ENCODE results near the gene OVAAL. TPM values are rescaled to one million over a fixed set of nuclear protein-coding genes. Genes with fewer than 3 reads are reported as not detected.

The OVAAL gene
- total and polyA plus RNA-seq, 2 donors (not counting 1 experiment from before 2014, with no cell fraction given) = not detected

DNA sequence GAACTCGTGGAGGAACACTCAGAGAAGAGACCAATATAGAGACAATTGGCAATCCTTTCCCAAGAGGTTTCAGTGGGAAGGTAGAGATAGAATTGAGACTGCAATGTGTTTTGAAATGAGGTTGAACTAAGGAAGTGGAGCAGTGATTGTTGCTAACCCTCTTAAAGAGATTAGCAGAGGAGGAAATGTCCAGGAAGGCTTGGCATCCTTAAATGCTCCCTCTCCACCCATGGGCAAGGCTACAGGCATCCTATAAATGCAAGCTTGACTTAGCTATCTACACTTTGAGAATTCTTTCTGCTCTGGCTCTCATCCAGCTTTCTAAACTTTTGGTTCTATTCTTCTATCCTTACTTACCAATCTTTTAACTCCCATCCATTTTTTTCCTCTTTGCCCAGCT, 42.7 kb downstream of the OVAAL start:
- WGBS (ENCODE audit: insufficient coverage) = 89% methylated on average over 1 of the region's 1 CpG
- TF ChIP-seq EZH2 (IDR thresholded peaks at IDR 0.05; ENCODE audit: borderline replicate concordance, insufficient read depth, low read depth, low read length, poor library complexity, severe bottlenecking) = no peak
- TF ChIP-seq, protein P1, sequence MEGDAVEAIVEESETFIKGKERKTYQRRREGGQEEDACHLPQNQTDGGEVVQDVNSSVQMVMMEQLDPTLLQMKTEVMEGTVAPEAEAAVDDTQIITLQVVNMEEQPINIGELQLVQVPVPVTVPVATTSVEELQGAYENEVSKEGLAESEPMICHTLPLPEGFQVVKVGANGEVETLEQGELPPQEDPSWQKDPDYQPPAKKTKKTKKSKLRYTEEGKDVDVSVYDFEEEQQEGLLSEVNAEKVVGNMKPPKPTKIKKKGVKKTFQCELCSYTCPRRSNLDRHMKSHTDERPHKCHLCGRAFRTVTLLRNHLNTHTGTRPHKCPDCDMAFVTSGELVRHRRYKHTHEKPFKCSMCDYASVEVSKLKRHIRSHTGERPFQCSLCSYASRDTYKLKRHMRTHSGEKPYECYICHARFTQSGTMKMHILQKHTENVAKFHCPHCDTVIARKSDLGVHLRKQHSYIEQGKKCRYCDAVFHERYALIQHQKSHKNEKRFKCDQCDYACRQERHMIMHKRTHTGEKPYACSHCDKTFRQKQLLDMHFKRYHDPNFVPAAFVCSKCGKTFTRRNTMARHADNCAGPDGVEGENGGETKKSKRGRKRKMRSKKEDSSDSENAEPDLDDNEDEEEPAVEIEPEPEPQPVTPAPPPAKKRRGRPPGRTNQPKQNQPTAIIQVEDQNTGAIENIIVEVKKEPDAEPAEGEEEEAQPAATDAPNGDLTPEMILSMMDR (IDR thresholded peaks at IDR 0.05) = no peak
- H3K9ac ChIP-seq (ENCODE audit: low read length) = no peak overlapping the region
- no peaks in the 10 kb centered on the region for H3K27me3 ChIP-seq (replicated peaks in 1 of 4; ENCODE audit: control extremely low read depth in 1 of 4, control insufficient read depth in 3 of 4, insufficient read depth in 4 of 4, low read length in 3 of 4)
- no peak overlapping the region for H3K4me2 ChIP-seq (replicated peaks; ENCODE audit: low read depth, low read length, poor library complexity, severe bottlenecking)
- H3K4me1 Mint-ChIP-seq = no peaks in the 10 kb centered on the region
- no peak for DNase-seq
- no peak overlapping the region for H3K27ac Mint-ChIP-seq
- CTCF ChIA-PET = no interaction called here
- H3K4me3 Mint-ChIP-seq = no peak overlapping the region
- no peak overlapping the region for H2AFZ ChIP-seq (ENCODE audit: insufficient read depth, low read depth, low read length, poor library complexity, severe bottlenecking)
- H3K9me3 ChIP-seq (ENCODE audit: control extremely low read depth in 1 of 3, control insufficient read depth in 2 of 3, insufficient read depth in 1 of 3, low read length in 2 of 3) = no peaks in the 10 kb centered on the region
- no peak overlapping the region for H3K27ac ChIP-seq (ENCODE audit: low read length in 2 of 2)
- peaks cover 8% of the 10 kb centered on the region for H3K27me3 Mint-ChIP-seq
- H3K79me2 ChIP-seq (ENCODE audit: control insufficient read depth, insufficient read depth, low read length) = no peaks in the 10 kb centered on the region
- POLR2A ChIA-PET = no interaction called here
- H3K4me3 ChIP-seq (ENCODE audit: control extremely low read depth in 1 of 5, extremely low read depth in 1 of 5, insufficient read depth in 1 of 5, low read depth in 2 of 5, low read length in 4 of 5) = no peak overlapping the region
- no peaks in the 10 kb centered on the region for H3K36me3 ChIP-seq (replicated peaks in 1 of 2; ENCODE audit: control extremely low read depth in 1 of 2, control insufficient read depth in 1 of 2, extremely low read depth in 1 of 2, insufficient read depth in 2 of 2, low read length in 1 of 2)
- no peaks in the 10 kb centered on the region for H3K9me3 Mint-ChIP-seq (ENCODE audit: insufficient read depth)
- ATAC-seq (ENCODE audit: low read depth) = no peak
- H4K20me1 ChIP-seq (ENCODE audit: control insufficient read depth, insufficient read depth, low read length, poor library complexity, severe bottlenecking) = no peaks in the 10 kb centered on the region
- intact Hi-C loops (cut with micrococcal nuclease) = no loop called here
- H3K4me1 ChIP-seq (ENCODE audit: control insufficient read depth in 2 of 2, insufficient read depth in 2 of 2, low read length in 2 of 2) = no peaks in the 10 kb centered on the region

DNA sequence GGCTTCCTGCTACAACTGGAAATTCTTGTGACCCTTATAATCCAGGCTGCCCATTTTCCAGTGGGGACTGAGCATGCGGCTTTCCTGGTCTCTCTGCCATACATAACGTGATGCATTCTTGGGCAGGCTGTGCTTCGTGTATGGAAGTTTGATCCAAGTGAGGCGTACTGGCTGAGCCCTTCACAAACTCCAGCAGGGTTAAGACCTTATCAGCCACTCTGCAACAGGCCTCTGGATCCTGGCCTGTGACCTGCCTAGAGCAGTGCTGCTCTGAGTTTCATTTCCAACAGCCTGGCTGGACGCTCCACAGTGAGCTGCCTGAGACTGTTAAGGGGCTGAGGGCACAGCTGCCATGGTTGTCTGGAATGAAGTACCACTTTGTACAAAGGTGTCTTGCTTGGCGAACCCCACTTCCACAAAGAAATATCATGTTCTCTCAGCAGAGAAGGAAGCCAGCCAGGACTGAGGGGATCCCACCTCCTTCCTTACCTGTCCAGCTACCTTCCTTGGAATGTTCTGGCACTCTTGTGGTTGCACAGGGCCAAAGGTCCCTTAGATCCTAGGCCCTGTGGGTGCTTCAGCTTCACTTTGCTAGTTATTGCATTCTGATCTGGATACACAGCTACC, 44.6 kb downstream of the OVAAL start:
- ATAC-seq (ENCODE audit: low read depth) (no peak), DNase-seq (no peak)
- Mint-ChIP-seq H3K4me3 (no peak overlapping the region), H3K27me3 (peaks cover 3% of the 10 kb centered on the region), H3K9me3 (ENCODE audit: insufficient read depth) (no peaks in the 10 kb centered on the region), H3K4me1 (no peaks in the 10 kb centered on the region), H3K27ac (no peak overlapping the region)
- H3K9me3 ChIP-seq (ENCODE audit: control extremely low read depth in 1 of 3, control insufficient read depth in 2 of 3, insufficient read depth in 1 of 3, low read length in 2 of 3) = no peaks in the 10 kb centered on the region
- H3K27me3 ChIP-seq (replicated peaks in 1 of 4; ENCODE audit: control extremely low read depth in 1 of 4, control insufficient read depth in 3 of 4, insufficient read depth in 4 of 4, low read length in 3 of 4) = no peaks in the 10 kb centered on the region
- H4K20me1 ChIP-seq (ENCODE audit: control insufficient read depth, insufficient read depth, low read length, poor library complexity, severe bottlenecking) = no peaks in the 10 kb centered on the region
- ChIA-PET CTCF (no interaction called here), POLR2A (no interaction called here)
- H3K9ac ChIP-seq (ENCODE audit: low read length) = no peak overlapping the region
- H3K4me2 ChIP-seq (replicated peaks; ENCODE audit: low read depth, low read length, poor library complexity, severe bottlenecking) = no peak overlapping the region
- no peaks in the 10 kb centered on the region for H3K79me2 ChIP-seq (ENCODE audit: control insufficient read depth, insufficient read depth, low read length)
- TF ChIP-seq EZH2 (IDR thresholded peaks at IDR 0.05; ENCODE audit: borderline replicate concordance, insufficient read depth, low read depth, low read length, poor library complexity, severe bottlenecking) = no peak
- TF ChIP-seq, protein P1 (IDR thresholded peaks at IDR 0.05) = no peak
- H2AFZ ChIP-seq (ENCODE audit: insufficient read depth, low read depth, low read length, poor library complexity, severe bottlenecking) = no peak overlapping the region
- H3K36me3 ChIP-seq (replicated peaks in 1 of 2; ENCODE audit: control extremely low read depth in 1 of 2, control insufficient read depth in 1 of 2, extremely low read depth in 1 of 2, insufficient read depth in 2 of 2, low read length in 1 of 2) = no peaks in the 10 kb centered on the region
- intact Hi-C loops (cut with micrococcal nuclease) = no loop called here
- WGBS (ENCODE audit: insufficient coverage) = 96% methylated on average over 6 of the region's 6 CpGs
- H3K4me1 ChIP-seq (ENCODE audit: control insufficient read depth in 2 of 2, insufficient read depth in 2 of 2, low read length in 2 of 2) = no peaks in the 10 kb centered on the region
- H3K27ac ChIP-seq (ENCODE audit: low read length in 2 of 2) = no peak overlapping the region
- no peak overlapping the region for H3K4me3 ChIP-seq (ENCODE audit: control extremely low read depth in 1 of 5, extremely low read depth in 1 of 5, insufficient read depth in 1 of 5, low read depth in 2 of 5, low read length in 4 of 5)
